Thoracic aorta (tissue), 2 donors: Measurements from ENCODE around the gene DMXL2. TPM values are rescaled to one million over a fixed set of nuclear protein-coding genes. Genes with fewer than 3 reads are reported as not detected.

Experiments
- ATAC-seq: fragments of 150-250 bp; one replicate; pipeline ENCODE4 v1.8.0; 2017; ENCODE audit warnings: low read depth; ENCODE audit not compliant: insufficient number of reproducible peaks, low FRiP score
- DNase-seq: peaks from one replicate; pipeline ENCODE4 v3.0.0-alpha.2; 2020; ENCODE audit warnings: low spot score
- H3K27ac ChIP-seq, 2 donors: fragments of 200-600 bp; sonication (generic); 1 replicate in 1 of 2; 2 replicates in 1 of 2; pipeline ENCODE4 v1.5.1; 2016; ENCODE audit warnings: mild to moderate bottlenecking in 2 of 2, moderate library complexity in 2 of 2
- H3K27me3 ChIP-seq: fragments of 200-600 bp; sonication (generic); replicated peaks from 2 replicates; pipeline ENCODE4 v1.6.0; 2016; ENCODE audit warnings: mild to moderate bottlenecking; ENCODE audit not compliant: insufficient read depth
- H3K36me3 ChIP-seq: fragments of 200-600 bp; sonication (generic); one replicate; pipeline ENCODE4 v1.5.1; 2016
- H3K4me1 ChIP-seq, 2 donors: fragments of 200-600 bp; sonication (generic); 1 replicate in 1 of 2; 2 replicates in 1 of 2; pipeline versions ENCODE4 v1.5.1 to v1.6.0; 2016; ENCODE audit warnings: low read depth in 2 of 2, mild to moderate bottlenecking in 1 of 2; ENCODE audit not compliant: control insufficient read depth in 1 of 2
- H3K4me3 ChIP-seq: fragments of 200-600 bp; sonication (generic); 2 replicates; pipeline ENCODE4 v1.5.1; 2016; ENCODE audit warnings: mild to moderate bottlenecking
- H3K9me3 ChIP-seq: fragments of 200-600 bp; sonication (generic); 2 replicates; pipeline ENCODE4 v1.5.1; 2016
- total RNA-seq, 2 donors: library from RNA; depleted of rRNA; stranded (reverse); fragments of >200 nt; gene quantifications; one replicate each; pipeline versions ENCODE4 v1.1.0 to v1.2.3, GENCODE V29; 2016
- TF ChIP-seq, protein P1 (sequence below): fragments of 200-600 bp; sonication (generic); IDR thresholded peaks from one replicate; pipeline ENCODE4 v1.5.1; 2019; ENCODE audit warnings: antibody characterized with exemption

The DMXL2 gene
- total RNA-seq, 2 donors from 2014 or later, result 20.3 to 45.9 TPM

DNA sequence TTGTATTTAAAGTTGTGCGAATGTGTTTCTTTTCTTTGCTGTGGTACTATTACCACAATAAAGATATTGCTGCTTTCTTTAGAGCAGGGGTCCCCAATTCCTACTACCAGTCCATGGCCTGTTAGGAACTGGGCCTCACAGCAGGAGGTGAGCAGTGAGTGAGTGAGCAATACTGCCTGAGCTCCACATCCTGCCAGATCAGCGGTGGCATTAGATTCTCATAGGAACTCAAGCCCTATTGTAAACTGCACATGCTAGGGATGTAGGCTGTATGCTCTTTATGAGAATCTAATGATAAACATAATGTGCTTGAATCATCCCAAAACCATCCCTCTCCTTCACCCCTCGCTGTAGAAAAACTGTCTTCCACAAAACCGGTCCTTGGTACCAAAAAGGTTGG is 41.6 kb downstream of the DMXL2 start:
- no peak for DNase-seq
- ATAC-seq, result no peak
- H3K36me3 ChIP-seq, result no peaks in the 10 kb centered on the region
- H3K9me3 ChIP-seq, result peaks cover 7% of the 10 kb centered on the region
- H3K4me1 ChIP-seq, result peaks cover 10 to 11% of the 10 kb centered on the region in 2 donors
- no peak overlapping the region for H3K4me3 ChIP-seq
- TF ChIP-seq, protein P1, sequence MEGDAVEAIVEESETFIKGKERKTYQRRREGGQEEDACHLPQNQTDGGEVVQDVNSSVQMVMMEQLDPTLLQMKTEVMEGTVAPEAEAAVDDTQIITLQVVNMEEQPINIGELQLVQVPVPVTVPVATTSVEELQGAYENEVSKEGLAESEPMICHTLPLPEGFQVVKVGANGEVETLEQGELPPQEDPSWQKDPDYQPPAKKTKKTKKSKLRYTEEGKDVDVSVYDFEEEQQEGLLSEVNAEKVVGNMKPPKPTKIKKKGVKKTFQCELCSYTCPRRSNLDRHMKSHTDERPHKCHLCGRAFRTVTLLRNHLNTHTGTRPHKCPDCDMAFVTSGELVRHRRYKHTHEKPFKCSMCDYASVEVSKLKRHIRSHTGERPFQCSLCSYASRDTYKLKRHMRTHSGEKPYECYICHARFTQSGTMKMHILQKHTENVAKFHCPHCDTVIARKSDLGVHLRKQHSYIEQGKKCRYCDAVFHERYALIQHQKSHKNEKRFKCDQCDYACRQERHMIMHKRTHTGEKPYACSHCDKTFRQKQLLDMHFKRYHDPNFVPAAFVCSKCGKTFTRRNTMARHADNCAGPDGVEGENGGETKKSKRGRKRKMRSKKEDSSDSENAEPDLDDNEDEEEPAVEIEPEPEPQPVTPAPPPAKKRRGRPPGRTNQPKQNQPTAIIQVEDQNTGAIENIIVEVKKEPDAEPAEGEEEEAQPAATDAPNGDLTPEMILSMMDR, result no peak
- no peaks in the 10 kb centered on the region for H3K27me3 ChIP-seq
- H3K27ac ChIP-seq, result no peak overlapping the region

DNA sequence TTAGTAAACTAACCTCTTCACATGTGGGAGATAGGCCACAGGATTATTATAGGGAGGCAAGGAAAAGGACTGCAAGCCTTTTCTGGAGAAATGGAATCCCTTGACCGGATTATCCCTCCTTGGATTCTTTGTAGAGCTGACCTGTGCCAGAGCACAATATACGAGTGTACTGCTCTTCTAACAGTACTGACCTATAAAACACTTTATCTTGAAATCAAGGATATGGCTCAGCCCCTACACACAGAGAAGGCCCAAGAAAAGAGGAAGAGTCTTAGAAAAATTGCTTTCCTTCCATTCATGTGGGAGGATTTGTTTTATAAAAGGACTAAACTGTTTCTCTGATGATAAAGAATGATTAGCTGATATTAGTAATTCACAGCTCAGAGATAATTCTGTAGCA is 42.2 kb downstream of the DMXL2 start:
- peaks cover 7% of the 10 kb centered on the region for H3K9me3 ChIP-seq
- H3K4me3 ChIP-seq, result no peak overlapping the region
- H3K27ac ChIP-seq, result no peak overlapping the region
- no peak for DNase-seq
- peaks cover 10 to 11% of the 10 kb centered on the region in 2 donors for H3K4me1 ChIP-seq
- H3K27me3 ChIP-seq, result no peaks in the 10 kb centered on the region
- H3K36me3 ChIP-seq, result no peaks in the 10 kb centered on the region
- TF ChIP-seq, protein P1, result no peak
- no peak for ATAC-seq

DNA sequence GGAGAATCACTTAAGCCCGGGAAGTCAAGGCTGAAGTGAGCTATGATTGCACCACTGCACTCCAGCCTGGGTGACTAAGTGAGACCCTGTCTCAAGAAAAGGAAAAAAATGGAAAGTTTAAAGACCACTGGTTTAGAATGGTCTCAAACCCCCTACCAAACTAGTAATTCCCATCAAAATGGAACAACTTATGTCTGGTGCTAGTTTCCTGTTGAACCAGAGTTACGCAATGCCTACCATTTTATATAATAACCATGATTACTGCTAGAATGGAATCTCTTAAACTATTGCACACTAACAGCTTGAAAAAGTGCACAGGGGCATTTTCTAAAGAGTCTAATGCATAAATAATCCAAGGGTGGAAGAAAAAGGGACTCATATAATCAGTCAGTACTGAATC is 43.6 kb downstream of the DMXL2 start:
- Histone ChIP-seq H3K9me3 (peaks cover 7% of the 10 kb centered on the region), H3K27ac (no peak overlapping the region), H3K36me3 (no peaks in the 10 kb centered on the region), H3K27me3 (no peaks in the 10 kb centered on the region), H3K4me3 (no peak overlapping the region), H3K4me1 (peaks cover 10 to 11% of the 10 kb centered on the region in 2 donors)
- ATAC-seq, result no peak
- TF ChIP-seq, protein P1, result no peak
- no peak for DNase-seq

DNA sequence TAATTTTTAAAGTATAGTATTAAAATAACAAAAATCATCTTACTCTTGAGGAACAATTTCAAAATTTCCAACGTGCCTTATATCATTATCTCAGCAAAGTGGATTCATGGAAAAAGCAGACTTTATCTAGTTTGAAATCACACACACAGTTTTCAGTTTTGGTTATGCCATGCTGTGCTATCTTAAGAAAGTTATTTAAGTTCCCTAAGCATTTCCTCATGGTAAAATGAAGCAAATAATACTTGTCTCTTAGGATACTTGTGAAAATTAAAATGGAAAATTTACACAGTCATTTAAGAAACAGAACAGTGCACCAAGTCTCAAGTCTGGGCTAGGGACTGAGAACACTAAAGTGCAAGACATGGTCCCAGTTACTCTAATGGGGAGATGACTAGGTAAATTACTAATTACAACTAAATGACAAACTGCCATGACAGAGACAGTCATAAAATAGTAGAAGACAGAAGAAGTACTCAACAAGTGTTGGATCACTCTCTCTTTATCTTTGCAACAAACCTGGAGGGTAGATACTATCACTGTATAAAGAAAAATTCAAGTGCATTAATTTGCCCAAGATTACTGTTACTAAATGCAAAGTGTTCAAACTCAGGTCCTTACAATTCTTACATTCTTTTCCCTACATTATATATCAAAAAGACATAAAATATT is 44.8 kb downstream of the DMXL2 start:
- H3K27ac ChIP-seq, result peak overlapping the region in 1 of 2 donors; percentile 39
- no peak for ATAC-seq

DNA sequence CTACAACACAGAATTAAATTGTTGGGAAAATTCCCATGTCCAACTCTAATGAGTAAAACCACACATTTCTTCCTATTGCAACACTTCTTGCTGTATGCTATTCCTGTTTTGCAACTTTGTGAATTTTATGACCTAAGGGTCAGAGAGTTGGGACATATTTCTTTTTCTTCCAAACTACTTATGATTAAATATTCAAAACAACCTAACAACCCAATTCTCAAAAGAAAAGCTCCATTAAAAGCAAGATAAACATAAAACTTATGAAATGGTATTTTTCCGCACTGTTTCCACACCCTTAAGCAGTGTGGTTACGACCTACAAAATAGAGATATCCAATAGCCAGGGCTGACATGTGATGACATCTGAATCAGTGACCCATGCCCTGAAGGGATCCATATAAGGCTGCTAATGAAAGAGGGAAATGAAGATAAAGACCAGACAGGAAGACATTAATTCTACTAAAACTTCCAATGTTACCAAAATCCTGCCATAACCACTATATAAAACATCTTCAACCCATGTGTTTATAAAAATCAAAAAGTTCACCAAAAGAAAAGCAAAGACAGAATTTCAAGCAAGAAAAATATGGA is 45.6 kb downstream of the DMXL2 start:
- H3K27me3 ChIP-seq, result no peaks in the 10 kb centered on the region
- no peak for DNase-seq
- peaks cover 10 to 11% of the 10 kb centered on the region in 2 donors for H3K4me1 ChIP-seq
- no peak for ATAC-seq
- peak overlapping the region in 1 of 2 donors; percentile 39 for H3K27ac ChIP-seq
- no peak overlapping the region for H3K4me3 ChIP-seq
- TF ChIP-seq, protein P1, result no peak
- no peaks in the 10 kb centered on the region for H3K36me3 ChIP-seq
- peaks cover 5% of the 10 kb centered on the region for H3K9me3 ChIP-seq

More for the DNA sequence above, 44.8 kb downstream of the DMXL2 start:
- Histone ChIP-seq H3K9me3 (peaks cover 7% of the 10 kb centered on the region), H3K27me3 (no peaks in the 10 kb centered on the region), H3K4me1 (peaks cover 10 to 11% of the 10 kb centered on the region in 2 donors), H3K4me3 (no peak overlapping the region), H3K36me3 (no peaks in the 10 kb centered on the region)
- TF ChIP-seq, protein P1, result no peak
- DNase-seq, result no peak
